ENCODE results near the gene ANKRD28. TPM values are rescaled to one million over a fixed set of nuclear protein-coding genes. Genes with fewer than 3 reads are reported as not detected.

ANKRD28 gene
- total RNA-seq, 1 donor from 2014 or later = 165 TPM

- no peak for DNase-seq (ENCODE audit: low read depth, low spot score)
These were observed 74.2 kb downstream of the ANKRD28 start for GRCh38 chr3:15723624-15723884.

- DNase-seq (ENCODE audit: low read depth, low spot score) = no peak
These were observed 74.7 kb downstream of the ANKRD28 start for GRCh38 chr3:15722877-15723623.

GRCh38 chr3:15716178-15716577, 81.6 kb downstream of the ANKRD28 start:
- DNase-seq (ENCODE audit: low read depth, low spot score) = no peak

- DNase-seq (ENCODE audit: low read depth, low spot score) = no peak
These were observed 83.3 kb downstream of the ANKRD28 start for GRCh38 chr3:15714448-15714847.

- no peak for DNase-seq (ENCODE audit: low read depth, low spot score)
These were observed 84.4 kb downstream of the ANKRD28 start for GRCh38 chr3:15713364-15713763.

- no peak for DNase-seq (ENCODE audit: low read depth, low spot score)
These were observed 86.5 kb downstream of the ANKRD28 start for GRCh38 chr3:15711281-15711680.

GRCh38 chr3:15708882-15709677, 88.7 kb downstream of the ANKRD28 start:
- peak; percentile 19 for DNase-seq (ENCODE audit: low read depth, low spot score)

GRCh38 chr3:15707779-15708178, 90.0 kb downstream of the ANKRD28 start:
- no peak for DNase-seq (ENCODE audit: low read depth, low spot score)

GRCh38 chr3:15703346-15703745, 94.4 kb downstream of the ANKRD28 start:
- no peak for DNase-seq (ENCODE audit: low read depth, low spot score)

GRCh38 chr3:15694628-15695027, 103.2 kb downstream of the ANKRD28 start:
- no peak for DNase-seq (ENCODE audit: low read depth, low spot score)

GRCh38 chr3:15693355-15693754, 104.4 kb downstream of the ANKRD28 start:
- DNase-seq (ENCODE audit: low read depth, low spot score) = no peak

- no peak for DNase-seq (ENCODE audit: low read depth, low spot score)
These were observed 107.0 kb downstream of the ANKRD28 start for GRCh38 chr3:15690748-15691147.

- DNase-seq (ENCODE audit: low read depth, low spot score) = no peak
These were observed 107.5 kb downstream of the ANKRD28 start for GRCh38 chr3:15690230-15690629.

- no peak for DNase-seq (ENCODE audit: low read depth, low spot score)
These were observed 111.9 kb downstream of the ANKRD28 start for GRCh38 chr3:15685927-15686326.

GRCh38 chr3:15683253-15683652, 114.5 kb downstream of the ANKRD28 start:
- DNase-seq (ENCODE audit: low read depth, low spot score) = no peak

GRCh38 chr3:15682561-15683185, 115.1 kb downstream of the ANKRD28 start:
- DNase-seq (ENCODE audit: low read depth, low spot score) = no peak

- no peak for DNase-seq (ENCODE audit: low read depth, low spot score)
These were observed 116.1 kb downstream of the ANKRD28 start for GRCh38 chr3:15681668-15682067.

- DNase-seq (ENCODE audit: low read depth, low spot score) = no peak
These were observed 118.5 kb downstream of the ANKRD28 start for GRCh38 chr3:15679306-15679705.

GRCh38 chr3:15676259-15676658, 121.5 kb downstream of the ANKRD28 start:
- DNase-seq (ENCODE audit: low read depth, low spot score) = no peak

GRCh38 chr3:15673536-15673935, 124.2 kb downstream of the ANKRD28 start:
- DNase-seq (ENCODE audit: low read depth, low spot score) = no peak

GRCh38 chr3:15667484-15667883, 130.3 kb downstream of the ANKRD28 start:
- DNase-seq (ENCODE audit: low read depth, low spot score) = no peak

- DNase-seq (ENCODE audit: low read depth, low spot score) = no peak
These were observed 131.5 kb downstream of the ANKRD28 start for GRCh38 chr3:15666277-15666676.

All from pulmonary artery endothelial cell (primary cell).